Mucosa of stomach (tissue), 1 donor: Measurements from ENCODE around the gene ARG2.
"Not testable (repeated sequence)": the region's sequence is repeated elsewhere in the genome, so short reads cannot be mapped to it uniquely, and the experiment has no call there.

Experiments used
- H3K27me3 ChIP-seq: one replicate; pipeline ENCODE4 v1.7.0; 2013; ENCODE audit warnings: mild to moderate bottlenecking, low read length; ENCODE audit not compliant: control insufficient read depth, insufficient read depth
- H3K36me3 ChIP-seq: one replicate; pipeline ENCODE4 v1.7.0; 2013; ENCODE audit warnings: low read length; ENCODE audit not compliant: control insufficient read depth, insufficient read depth
- H3K4me1 ChIP-seq: one replicate; pipeline ENCODE4 v1.7.0; 2013; ENCODE audit warnings: mild to moderate bottlenecking, low read length; ENCODE audit not compliant: control insufficient read depth, insufficient read depth
- H3K4me3 ChIP-seq: one replicate; pipeline ENCODE4 v1.7.0; 2013; ENCODE audit warnings: low read length
- H3K9ac ChIP-seq: one replicate; pipeline ENCODE4 v1.7.0; 2013; ENCODE audit warnings: mild to moderate bottlenecking, low read length, moderate library complexity
- H3K9me3 ChIP-seq: one replicate; pipeline ENCODE4 v1.7.0; 2013; ENCODE audit warnings: mild to moderate bottlenecking, low read length, moderate library complexity; ENCODE audit not compliant: control insufficient read depth
- donor health status: Pancreatic carcinoma.

Gene ARG2

GRCh38 chr14:67577909-67578749 is 41.6 kb upstream of the ARG2 start:
- Histone ChIP-seq H3K4me1 (no peaks in the 10 kb centered on the region), H3K27me3 (no peaks in the 10 kb centered on the region), H3K36me3 (peaks cover 7% of the 10 kb centered on the region), H3K4me3 (no peak overlapping the region), H3K9me3 (no peaks in the 10 kb centered on the region), H3K9ac (no peak overlapping the region)

GRCh38 chr14:67579040-67579439 is 40.7 kb upstream of the ARG2 start:
- Histone ChIP-seq H3K9ac (no peak overlapping the region), H3K4me3 (no peak overlapping the region), H3K27me3 (no peaks in the 10 kb centered on the region), H3K4me1 (no peaks in the 10 kb centered on the region), H3K9me3 (no peaks in the 10 kb centered on the region), H3K36me3 (peaks cover 7% of the 10 kb centered on the region)

DNA sequence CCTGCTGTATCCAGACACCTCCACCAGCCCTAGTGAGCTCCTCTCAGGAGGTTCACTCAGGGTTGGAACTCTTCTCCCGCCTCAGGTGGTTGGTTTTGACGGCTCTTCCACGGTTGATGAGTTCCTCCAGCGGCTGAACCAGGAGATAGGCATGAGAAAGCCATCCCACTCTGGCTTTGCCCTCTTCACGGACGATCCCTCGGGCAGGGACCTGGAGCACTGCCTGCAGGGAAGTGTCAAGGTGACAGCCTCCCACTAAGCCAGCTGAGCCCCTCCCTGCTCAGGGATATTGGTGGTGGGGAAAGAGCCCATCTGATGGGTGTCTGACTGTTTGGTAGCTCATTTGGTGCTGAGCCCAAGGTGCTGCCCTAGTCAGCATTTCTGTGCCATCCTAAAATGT is 40.1 kb upstream of the ARG2 start:
- Histone ChIP-seq H3K9me3 (no peaks in the 10 kb centered on the region), H3K4me1 (no peaks in the 10 kb centered on the region), H3K9ac (no peak overlapping the region), H3K36me3 (peaks cover 4% of the 10 kb centered on the region), H3K27me3 (no peaks in the 10 kb centered on the region), H3K4me3 (no peak overlapping the region)

DNA sequence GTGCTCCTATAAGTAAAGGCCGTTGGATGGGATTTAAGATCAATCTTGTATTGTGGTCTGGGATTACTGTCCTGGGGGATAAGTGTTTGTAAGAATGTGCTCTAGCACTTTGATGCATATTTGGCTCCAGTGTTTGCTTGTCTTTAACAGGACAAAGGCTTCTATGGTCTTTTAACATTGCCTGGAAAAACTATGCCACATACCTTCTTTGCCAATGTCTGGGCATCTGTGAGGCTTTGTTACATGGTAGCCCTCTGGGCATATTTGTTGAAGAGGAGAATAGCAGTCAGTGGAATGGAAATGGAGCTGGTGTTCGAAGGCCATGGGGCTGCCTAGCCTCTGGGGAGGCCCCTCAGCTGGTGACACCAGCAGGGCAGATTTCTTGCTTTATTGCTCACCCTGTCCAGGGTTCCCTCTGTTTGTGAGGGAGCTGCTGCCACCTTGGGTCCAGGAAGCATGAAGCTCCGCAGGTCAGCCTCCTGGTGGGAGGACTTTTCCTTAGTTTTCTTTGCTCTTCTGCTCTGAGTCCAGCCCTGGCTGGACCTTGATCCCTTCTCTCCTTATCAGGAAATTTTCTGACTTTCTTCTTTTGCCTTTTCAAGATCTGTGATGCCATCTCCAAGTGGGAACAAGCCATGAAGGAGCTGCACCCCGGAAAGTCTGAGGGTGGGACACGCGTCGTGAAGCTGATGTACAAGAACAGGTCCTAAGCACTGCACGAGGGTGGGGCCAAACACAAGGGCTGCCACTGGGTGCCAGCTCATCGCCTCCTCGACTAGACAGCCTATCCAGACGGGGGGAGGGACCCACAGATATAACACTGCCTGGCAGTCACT is 39.2 kb upstream of the ARG2 start:
- Histone ChIP-seq H3K36me3 (no peaks in the 10 kb centered on the region), H3K27me3 (no peaks in the 10 kb centered on the region), H3K4me3 (no peak overlapping the region), H3K9ac (no peak overlapping the region), H3K4me1 (no peaks in the 10 kb centered on the region), H3K9me3 (no peaks in the 10 kb centered on the region)

- no peak overlapping the region for H3K9ac ChIP-seq
- H3K27me3 ChIP-seq: no peaks in the 10 kb centered on the region
- no peaks in the 10 kb centered on the region for H3K9me3 ChIP-seq
- H3K36me3 ChIP-seq: no peaks in the 10 kb centered on the region
- H3K4me3 ChIP-seq: no peak overlapping the region
- H3K4me1 ChIP-seq: no peaks in the 10 kb centered on the region
Observed at GRCh38 chr14:67581643-67582042, 38.1 kb upstream of the ARG2 start.

GRCh38 chr14:67582061-67582460 is 37.7 kb upstream of the ARG2 start:
- Histone ChIP-seq H3K9me3 (no peaks in the 10 kb centered on the region), H3K4me1 (no peaks in the 10 kb centered on the region), H3K4me3 (no peak overlapping the region), H3K36me3 (no peaks in the 10 kb centered on the region), H3K9ac (no peak overlapping the region), H3K27me3 (no peaks in the 10 kb centered on the region)

- Histone ChIP-seq H3K4me1 (no peaks in the 10 kb centered on the region), H3K4me3 (no peak overlapping the region), H3K27me3 (no peaks in the 10 kb centered on the region), H3K36me3 (no peaks in the 10 kb centered on the region), H3K9me3 (no peaks in the 10 kb centered on the region), H3K9ac (no peak overlapping the region)
Observed at GRCh38 chr14:67583711-67584644, 35.7 kb upstream of the ARG2 start.

GRCh38 chr14:67584978-67585377 is 34.7 kb upstream of the ARG2 start:
- Histone ChIP-seq H3K9ac (no peak overlapping the region), H3K27me3 (no peaks in the 10 kb centered on the region), H3K9me3 (no peaks in the 10 kb centered on the region), H3K36me3 (no peaks in the 10 kb centered on the region), H3K4me3 (no peak overlapping the region), H3K4me1 (no peaks in the 10 kb centered on the region)

GRCh38 chr14:67586369-67586768 is 33.4 kb upstream of the ARG2 start:
- H3K27me3 ChIP-seq: no peaks in the 10 kb centered on the region
- no peak overlapping the region for H3K4me3 ChIP-seq
- no peak overlapping the region for H3K9ac ChIP-seq
- no peaks in the 10 kb centered on the region for H3K9me3 ChIP-seq
- no peaks in the 10 kb centered on the region for H3K4me1 ChIP-seq
- no peaks in the 10 kb centered on the region for H3K36me3 ChIP-seq

- Histone ChIP-seq H3K27me3 (no peaks in the 10 kb centered on the region), H3K9ac (no peak overlapping the region), H3K9me3 (no peaks in the 10 kb centered on the region), H3K4me3 (no peak overlapping the region), H3K36me3 (no peaks in the 10 kb centered on the region), H3K4me1 (no peaks in the 10 kb centered on the region)
Observed at GRCh38 chr14:67589204-67589770, 30.4 kb upstream of the ARG2 start.

DNA sequence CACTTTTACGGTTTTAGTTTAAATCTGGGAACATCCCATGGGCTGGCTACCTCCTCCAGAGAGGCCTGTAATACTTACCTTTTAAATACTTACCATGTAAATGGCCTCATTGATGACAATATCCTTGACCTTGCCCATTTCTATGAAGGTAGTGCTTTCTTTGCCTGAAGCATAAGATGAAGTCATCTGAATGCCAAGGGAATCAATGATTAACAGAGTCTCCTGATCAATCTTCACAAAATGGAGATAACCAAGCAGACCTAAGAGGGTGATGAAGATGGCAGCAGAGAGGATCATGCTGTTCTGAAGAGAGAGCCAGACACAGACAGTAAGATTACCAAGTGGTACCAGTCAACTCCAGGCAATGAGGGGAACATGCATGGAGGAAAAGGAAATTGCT is 26.1 kb upstream of the ARG2 start:
- not testable (repeated sequence) for H3K4me1 ChIP-seq, H3K9ac ChIP-seq, H3K4me3 ChIP-seq, H3K36me3 ChIP-seq, H3K27me3 ChIP-seq, H3K9me3 ChIP-seq
